CD14-positive monocyte (primary cell): ENCODE results near the gene NUP43. TPM values are rescaled to one million over a fixed set of nuclear protein-coding genes. Genes with fewer than 3 reads are reported as not detected.

Experiments used
- DNase-seq, 3 donors: peaks; one replicate each; pipeline ENCODE4 v3.0.0-alpha.2; 2011 to 2022
- H2AFZ ChIP-seq: 2 replicates; pipeline ENCODE4 v1.6.0; 2012; ENCODE audit warnings: mild to moderate bottlenecking, low read depth, low read length, inconsistent platforms; ENCODE audit not compliant: insufficient read depth, poor library complexity, severe bottlenecking
- H3K27ac ChIP-seq, 2 donors: 1 replicate in 1 of 2; 2 replicates in 1 of 2; pipeline ENCODE4 v1.5.1; 2012 to 2013; ENCODE audit warnings: low read length in 2 of 2, control low read depth in 1 of 2, inconsistent platforms in 1 of 2, low read depth in 1 of 2, mild to moderate bottlenecking in 1 of 2
- H3K27me3 ChIP-seq, 2 donors: one replicate each; pipeline versions ENCODE4 v1.6.0 to v1.6.1; 2011 to 2013; ENCODE audit warnings: low read length in 2 of 2; ENCODE audit not compliant: control insufficient read depth in 2 of 2, insufficient read depth in 2 of 2
- H3K36me3 ChIP-seq, 2 donors: replicated peaks in 1 of 2; 1 replicate in 1 of 2; 2 replicates in 1 of 2; pipeline versions ENCODE4 v1.5.1 to v1.6.1; 2012 to 2013; ENCODE audit warnings: low read length in 2 of 2, control low read depth in 1 of 2, inconsistent platforms in 1 of 2, mild to moderate bottlenecking in 1 of 2; ENCODE audit not compliant: insufficient read depth in 2 of 2, control insufficient read depth in 1 of 2
- H3K4me1 ChIP-seq, 2 donors: 1 replicate in 1 of 2; 2 replicates in 1 of 2; pipeline versions ENCODE4 v1.5.1 to v1.6.1; 2012 to 2013; ENCODE audit warnings: low read length in 2 of 2, control low read depth in 1 of 2, inconsistent platforms in 1 of 2, mild to moderate bottlenecking in 1 of 2, moderate library complexity in 1 of 2; ENCODE audit not compliant: insufficient read depth in 2 of 2, control insufficient read depth in 1 of 2
- H3K4me2 ChIP-seq: replicated peaks from 2 replicates; pipeline ENCODE3; 2012; ENCODE audit warnings: low read length, moderate library complexity, mild to moderate bottlenecking; ENCODE audit not compliant: poor library complexity, severe bottlenecking; ENCODE audit errors: extremely low read depth
- H3K4me3 ChIP-seq, 3 experiments: fragments of 200-600 bp in 1 of 3; sonication (generic) in 1 of 3; replicated peaks in 1 of 3; 1 replicate in 2 of 3; 2 replicates in 1 of 3; pipeline ENCODE4 v1.5.1; 2011 to 2013; ENCODE audit warnings: low read length in 3 of 3, mild to moderate bottlenecking in 3 of 3, control low read depth in 2 of 3, low read depth in 2 of 3, inconsistent platforms in 1 of 3, moderate library complexity in 1 of 3
- H3K79me2 ChIP-seq: 2 replicates; pipeline ENCODE4 v1.6.0; 2012; ENCODE audit warnings: mild to moderate bottlenecking, control low read depth, inconsistent platforms, low read length, moderate library complexity; ENCODE audit not compliant: insufficient read depth
- H3K9ac ChIP-seq: 2 replicates; pipeline ENCODE4 v1.6.0; 2017; ENCODE audit warnings: low read length, mild to moderate bottlenecking; ENCODE audit not compliant: insufficient read depth, poor library complexity, severe bottlenecking
- H3K9me3 ChIP-seq, 2 donors: replicated peaks in 1 of 2; 1 replicate in 1 of 2; 2 replicates in 1 of 2; pipeline versions ENCODE4 v1.5.1 to v1.6.1; 2012 to 2013; ENCODE audit warnings: low read length in 2 of 2, control low read depth in 1 of 2; ENCODE audit not compliant: control insufficient read depth in 1 of 2, insufficient read depth in 1 of 2
- H4K20me1 ChIP-seq: 2 replicates; pipeline ENCODE4 v1.6.0; 2012; ENCODE audit warnings: mild to moderate bottlenecking, low read length, control low read depth, moderate library complexity; ENCODE audit not compliant: insufficient read depth
- H3K27ac Mint-ChIP-seq, 7 donors: one replicate each; pipeline ENCODE4 v1.8.0; 2020; ENCODE audit warnings: mild to moderate bottlenecking in 7 of 7, mixed read lengths in 7 of 7, moderate library complexity in 6 of 7, inconsistent platforms in 2 of 7
- H3K27me3 Mint-ChIP-seq, 3 donors: one replicate each; pipeline ENCODE4 v1.8.0; 2021 to 2022; ENCODE audit warnings: low read depth in 3 of 3, mild to moderate bottlenecking in 3 of 3, mixed read lengths in 3 of 3, moderate library complexity in 3 of 3, inconsistent platforms in 1 of 3
- H3K36me3 Mint-ChIP-seq, 2 donors: one replicate each; pipeline ENCODE4 v1.8.0; 2020; ENCODE audit warnings: mixed read lengths in 2 of 2, inconsistent platforms in 1 of 2, mild to moderate bottlenecking in 1 of 2
- H3K4me1 Mint-ChIP-seq: one replicate; pipeline ENCODE4 v1.8.0; 2020; ENCODE audit warnings: mild to moderate bottlenecking, mixed read lengths
- H3K4me3 Mint-ChIP-seq, 2 donors: one replicate each; pipeline ENCODE4 v1.8.0; 2020; ENCODE audit warnings: mild to moderate bottlenecking in 2 of 2, mixed read lengths in 2 of 2, moderate library complexity in 1 of 2
- H3K9me3 Mint-ChIP-seq, 7 donors: one replicate each; pipeline ENCODE4 v1.8.0; 2020 to 2022; ENCODE audit warnings: mixed read lengths in 7 of 7, mild to moderate bottlenecking in 6 of 7, moderate library complexity in 6 of 7, inconsistent platforms in 2 of 7
- WGBS: methylation state at CpG from one replicate; pipeline ENCODE4 v1.1.5; 2013; ENCODE audit warnings: missing lambda C conversion rate; ENCODE audit not compliant: insufficient coverage; 5-methylcytosine and 5-hydroxymethylcytosine counted together
- intact Hi-C, 2 donors: fragments of 100-400 bp; cut with micrococcal nuclease; formaldehyde crosslinking; loops; one replicate each; pipeline versions ENCODE4 v1.15.0 to v1.15.1; 2023
- polyA plus RNA-seq, 3 donors: library from polyadenylated mRNA; depleted of rRNA in 1 of 3; unstranded in 2 of 3; stranded (reverse) in 1 of 3; fragments of 300-500 nt in 2 of 3; fragments of >200 nt in 1 of 3; fragmentation: Illumina TruSeq in 2 of 3; gene quantifications; 1 replicate in 2 of 3; 2 replicates in 1 of 3; pipeline ENCODE4 v1.2.3, GENCODE V29; 2012 to 2021
- TF ChIP-seq, protein P1 (sequence below): fragments of 200-600 bp; IDR thresholded peaks from one replicate; pipeline ENCODE4 v1.8.0; 2022; ENCODE audit warnings: antibody characterized with exemption, mild to moderate bottlenecking

Gene NUP43
- polyA plus RNA-seq, 3 donors, result 4.5 to 7.2 (median 6.9) TPM

DNA sequence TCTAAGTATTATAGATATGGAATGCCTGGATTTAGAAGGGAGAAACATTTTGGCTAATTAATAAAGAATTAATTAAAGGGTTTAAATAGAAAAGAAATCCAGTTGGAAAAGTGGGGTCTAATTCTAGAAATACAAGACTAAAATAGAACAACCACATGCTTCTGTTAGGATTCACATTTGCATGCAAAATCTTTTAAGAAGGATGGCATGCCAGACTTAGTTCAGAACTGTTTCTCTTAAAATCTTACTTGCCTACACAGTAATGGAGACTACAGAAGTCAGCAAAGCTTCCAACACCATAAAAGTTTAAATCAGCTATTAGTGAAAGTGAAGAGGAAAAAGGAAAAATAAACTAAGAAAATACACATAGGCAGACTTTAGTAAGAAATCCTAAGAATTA lies 65.1 kb downstream of the NUP43 start:
- H4K20me1 ChIP-seq, result peaks cover 33% of the 10 kb centered on the region
- H3K9ac ChIP-seq, result no peak overlapping the region
- H3K4me3 Mint-ChIP-seq, result no peak overlapping the region
- H3K27me3 ChIP-seq, result no peaks in the 10 kb centered on the region
- H3K79me2 ChIP-seq, result peaks cover 4% of the 10 kb centered on the region
- H3K4me3 ChIP-seq, result no peak overlapping the region
- DNase-seq, result no peak
- TF ChIP-seq, protein P1, sequence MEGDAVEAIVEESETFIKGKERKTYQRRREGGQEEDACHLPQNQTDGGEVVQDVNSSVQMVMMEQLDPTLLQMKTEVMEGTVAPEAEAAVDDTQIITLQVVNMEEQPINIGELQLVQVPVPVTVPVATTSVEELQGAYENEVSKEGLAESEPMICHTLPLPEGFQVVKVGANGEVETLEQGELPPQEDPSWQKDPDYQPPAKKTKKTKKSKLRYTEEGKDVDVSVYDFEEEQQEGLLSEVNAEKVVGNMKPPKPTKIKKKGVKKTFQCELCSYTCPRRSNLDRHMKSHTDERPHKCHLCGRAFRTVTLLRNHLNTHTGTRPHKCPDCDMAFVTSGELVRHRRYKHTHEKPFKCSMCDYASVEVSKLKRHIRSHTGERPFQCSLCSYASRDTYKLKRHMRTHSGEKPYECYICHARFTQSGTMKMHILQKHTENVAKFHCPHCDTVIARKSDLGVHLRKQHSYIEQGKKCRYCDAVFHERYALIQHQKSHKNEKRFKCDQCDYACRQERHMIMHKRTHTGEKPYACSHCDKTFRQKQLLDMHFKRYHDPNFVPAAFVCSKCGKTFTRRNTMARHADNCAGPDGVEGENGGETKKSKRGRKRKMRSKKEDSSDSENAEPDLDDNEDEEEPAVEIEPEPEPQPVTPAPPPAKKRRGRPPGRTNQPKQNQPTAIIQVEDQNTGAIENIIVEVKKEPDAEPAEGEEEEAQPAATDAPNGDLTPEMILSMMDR, result no peak
- no peaks in the 10 kb centered on the region for H3K4me1 Mint-ChIP-seq
- H3K4me2 ChIP-seq, result no peak overlapping the region
- intact Hi-C loops, result no loop called here
- H3K27me3 Mint-ChIP-seq, result no peaks in the 10 kb centered on the region
- H3K4me1 ChIP-seq, result no peaks in the 10 kb centered on the region
- H3K9me3 ChIP-seq, result no peaks in the 10 kb centered on the region
- no peaks in the 10 kb centered on the region for H3K9me3 Mint-ChIP-seq
- peaks cover 47 to 85% of the 10 kb centered on the region in 2 donors for H3K36me3 ChIP-seq
- peaks cover 50 to 75% of the 10 kb centered on the region in 2 donors for H3K36me3 Mint-ChIP-seq
- H3K27ac Mint-ChIP-seq, result no peak overlapping the region
- no peak overlapping the region for H3K27ac ChIP-seq
- no peak overlapping the region for H2AFZ ChIP-seq

DNA sequence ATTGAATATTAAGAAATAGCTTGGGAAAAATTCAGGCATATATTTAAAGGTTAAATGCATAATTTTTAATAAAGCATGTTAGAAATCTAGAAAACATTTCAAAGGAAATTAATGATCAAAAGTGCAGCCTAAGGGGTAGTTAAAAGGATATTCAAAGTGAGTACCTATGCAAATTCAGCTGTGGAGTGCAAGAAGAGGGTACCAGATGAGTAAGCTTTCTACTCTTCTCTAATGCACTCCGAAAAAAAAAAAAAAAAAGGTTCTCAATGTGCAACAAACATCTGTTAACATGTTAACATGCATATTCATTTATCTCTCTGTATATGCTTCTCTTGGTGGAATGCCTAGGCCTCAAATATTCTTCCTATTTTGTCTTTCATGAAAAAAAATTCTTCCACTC lies 65.8 kb downstream of the NUP43 start:
- H3K79me2 ChIP-seq, result peaks cover 4% of the 10 kb centered on the region
- no peaks in the 10 kb centered on the region for H3K27me3 ChIP-seq
- no peak overlapping the region for H2AFZ ChIP-seq
- TF ChIP-seq, protein P1, result no peak
- no peak for DNase-seq
- no peak overlapping the region for H3K9ac ChIP-seq
- no peaks in the 10 kb centered on the region for H3K9me3 ChIP-seq
- H3K27ac Mint-ChIP-seq, result peak overlapping the region in 1 of 7 donors; percentile 68
- H3K4me1 Mint-ChIP-seq, result no peaks in the 10 kb centered on the region
- no peak overlapping the region for H3K4me3 ChIP-seq
- WGBS, result no CpG with 5 or more reads among the region's 1 CpG
- no peaks in the 10 kb centered on the region for H3K27me3 Mint-ChIP-seq
- H3K27ac ChIP-seq, result no peak overlapping the region
- H3K4me3 Mint-ChIP-seq, result no peak overlapping the region
- no peaks in the 10 kb centered on the region for H3K4me1 ChIP-seq
- H4K20me1 ChIP-seq, result peaks cover 27% of the 10 kb centered on the region
- H3K4me2 ChIP-seq, result no peak overlapping the region
- H3K9me3 Mint-ChIP-seq, result no peaks in the 10 kb centered on the region
- peaks cover 51 to 75% of the 10 kb centered on the region in 2 donors for H3K36me3 Mint-ChIP-seq
- intact Hi-C loops, result no loop called here
- H3K36me3 ChIP-seq, result peaks cover 54 to 85% of the 10 kb centered on the region in 2 donors

Other genes with a start within 250 kb of the NUP43 start
- gene PPIL4, start 200.5 kb downstream of the NUP43 start, polyA plus RNA-seq, result 1 to 10 TPM; 3.5 to 9.2 (median 4.4) TPM
- gene GINM1, start 180.2 kb downstream of the NUP43 start, polyA plus RNA-seq, result 10 to 100 TPM; 17.0 to 44.4 (median 42.3) TPM
- gene KATNA1, start 97.8 kb downstream of the NUP43 start, polyA plus RNA-seq, result 10 to 100 TPM; 11.4 to 15.4 (median 14.5) TPM
- gene LATS1, start 28.4 kb downstream of the NUP43 start, polyA plus RNA-seq, result 10 to 100 TPM in 2 of 3 donors, 1 to 10 TPM in 1; 5.2 to 10.3 (median 10.1) TPM
- gene PCMT1, start 3.2 kb upstream of the NUP43 start, polyA plus RNA-seq, result 100 to 1,000 TPM in 2 of 3 donors, 10 to 100 TPM in 1; 84.8 to 315 (median 262) TPM
- under 1 TPM; 0.20 to 0.41 (median 0.32) TPM for gene LRP11, start 117.8 kb upstream of the NUP43 start, polyA plus RNA-seq
- gene RAET1E, start 151.6 kb upstream of the NUP43 start, polyA plus RNA-seq, result not detected
- not detected for gene RAET1G, start 176.6 kb upstream of the NUP43 start, polyA plus RNA-seq
- gene ULBP2, start 195.5 kb upstream of the NUP43 start, polyA plus RNA-seq, result under 1 TPM in 2 of 3 donors, not detected in 1; 0.31 to 0.49 TPM
- under 1 TPM; 0.06 to 0.79 (median 0.09) TPM for gene ULBP1, start 217.4 kb upstream of the NUP43 start, polyA plus RNA-seq